Breast epithelium (tissue), 3 donors: ENCODE results near the gene OR5W2.
"Not testable (repeated sequence)": the region's sequence is repeated elsewhere in the genome, so short reads cannot be mapped to it uniquely, and the experiment has no call there.

Experiments
- POLR2A ChIP-seq: fragments of 450-650 bp; IDR thresholded peaks from one replicate; pipeline ENCODE4 v1.6.1; 2016; ENCODE audit warnings: antibody characterized with exemption, mild to moderate bottlenecking, moderate library complexity
- POLR2AphosphoS5 ChIP-seq, 3 donors: sonication (generic); formaldehyde crosslinking; IDR thresholded peaks; one replicate each; pipeline ENCODE4 v1.6.1; 2017; ENCODE audit warnings: antibody characterized with exemption in 3 of 3
- TF ChIP-seq, protein P1 (sequence below), 3 donors: fragments of 450-650 bp; IDR thresholded peaks; one replicate each; pipeline ENCODE4 v1.5.1; 2016 to 2017; ENCODE audit warnings: antibody characterized with exemption in 3 of 3, mild to moderate bottlenecking in 3 of 3, moderate library complexity in 3 of 3

DNA sequence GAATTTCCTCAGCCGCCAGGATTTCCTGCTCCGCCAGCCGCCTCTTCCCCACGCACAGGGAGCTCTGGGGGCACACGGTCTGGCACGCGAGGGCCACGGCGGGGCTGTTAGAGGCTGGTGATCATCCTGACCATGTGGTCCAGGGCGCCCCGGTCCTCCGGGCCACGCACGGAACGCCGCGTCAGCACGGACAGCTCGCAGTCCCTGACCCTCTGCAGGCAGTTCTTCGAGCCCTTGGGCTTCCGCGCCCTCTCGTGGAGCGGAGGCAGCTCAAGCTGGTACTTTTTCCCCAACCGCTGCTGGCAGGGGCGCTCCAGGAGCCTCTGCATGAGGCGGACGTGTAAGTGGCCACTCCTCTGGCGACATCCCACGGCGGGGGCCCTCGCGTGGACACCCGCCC, 41.2 kb downstream of the OR5W2 start:
- TF ChIP-seq, protein P1, sequence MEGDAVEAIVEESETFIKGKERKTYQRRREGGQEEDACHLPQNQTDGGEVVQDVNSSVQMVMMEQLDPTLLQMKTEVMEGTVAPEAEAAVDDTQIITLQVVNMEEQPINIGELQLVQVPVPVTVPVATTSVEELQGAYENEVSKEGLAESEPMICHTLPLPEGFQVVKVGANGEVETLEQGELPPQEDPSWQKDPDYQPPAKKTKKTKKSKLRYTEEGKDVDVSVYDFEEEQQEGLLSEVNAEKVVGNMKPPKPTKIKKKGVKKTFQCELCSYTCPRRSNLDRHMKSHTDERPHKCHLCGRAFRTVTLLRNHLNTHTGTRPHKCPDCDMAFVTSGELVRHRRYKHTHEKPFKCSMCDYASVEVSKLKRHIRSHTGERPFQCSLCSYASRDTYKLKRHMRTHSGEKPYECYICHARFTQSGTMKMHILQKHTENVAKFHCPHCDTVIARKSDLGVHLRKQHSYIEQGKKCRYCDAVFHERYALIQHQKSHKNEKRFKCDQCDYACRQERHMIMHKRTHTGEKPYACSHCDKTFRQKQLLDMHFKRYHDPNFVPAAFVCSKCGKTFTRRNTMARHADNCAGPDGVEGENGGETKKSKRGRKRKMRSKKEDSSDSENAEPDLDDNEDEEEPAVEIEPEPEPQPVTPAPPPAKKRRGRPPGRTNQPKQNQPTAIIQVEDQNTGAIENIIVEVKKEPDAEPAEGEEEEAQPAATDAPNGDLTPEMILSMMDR (IDR thresholded peaks at IDR 0.05), result not testable (repeated sequence)
- not testable (repeated sequence) for TF ChIP-seq POLR2A; POLR2AphosphoS5 (IDR thresholded peaks at IDR 0.05)
